AG08395 (cell line): Measurements from ENCODE around the gene ACTN2.
"Not testable (repeated sequence)": the region's sequence is repeated elsewhere in the genome, so short reads cannot be mapped to it uniquely, and the experiment has no call there.

Experiments
- DNase-seq: peaks from one replicate; pipeline ENCODE4 v3.0.0; 2012; ENCODE audit warnings: mixed read lengths, low spot score

ACTN2 gene

GRCh38 chr1:236685917-236686814, at the start of gene ACTN2:
Gene ACTN2 (plus strand): TSS chr1:236686499. CDS start chr1:236686674, 175 bp downstream.
- DNase-seq, result peak; percentile 20

GRCh38 chr1:236638945-236639344, 47.4 kb upstream of the ACTN2 start:
- no peak for DNase-seq

- no peak for DNase-seq
These were observed 46.6 kb upstream of the ACTN2 start for GRCh38 chr1:236639686-236640085.

- DNase-seq, result no peak
These were observed 43.5 kb upstream of the ACTN2 start for GRCh38 chr1:236642763-236643162.

GRCh38 chr1:236645016-236645680, 41.2 kb upstream of the ACTN2 start:
- no peak for DNase-seq

- no peak for DNase-seq
These were observed 31.8 kb upstream of the ACTN2 start for GRCh38 chr1:236654511-236654910.

GRCh38 chr1:236654957-236655356, 31.3 kb upstream of the ACTN2 start:
- no peak for DNase-seq

GRCh38 chr1:236657398-236657797, 28.9 kb upstream of the ACTN2 start:
- no peak for DNase-seq

- no peak for DNase-seq
These were observed 26.3 kb upstream of the ACTN2 start for GRCh38 chr1:236659792-236660587.

- DNase-seq, result no peak
These were observed 22.4 kb upstream of the ACTN2 start for GRCh38 chr1:236663934-236664333.

GRCh38 chr1:236668909-236669308, 17.4 kb upstream of the ACTN2 start:
- not testable (repeated sequence) for DNase-seq

- DNase-seq, result no peak
These were observed 16.2 kb upstream of the ACTN2 start for GRCh38 chr1:236670060-236670459.

GRCh38 chr1:236673289-236673919, 12.9 kb upstream of the ACTN2 start:
- DNase-seq, result no peak

GRCh38 chr1:236677641-236678235, 8.6 kb upstream of the ACTN2 start:
- no peak for DNase-seq

GRCh38 chr1:236681219-236681618, 5.1 kb upstream of the ACTN2 start:
- DNase-seq, result no peak

- no peak for DNase-seq
These were observed 938 bp upstream of the ACTN2 start for GRCh38 chr1:236685205-236685916.

- DNase-seq, result no peak
These were observed 489 bp downstream of the ACTN2 start for GRCh38 chr1:236686815-236687160.

- no peak for DNase-seq
These were observed 974 bp downstream of the ACTN2 start for GRCh38 chr1:236687273-236687672.

- no peak for DNase-seq
These were observed 2.4 kb downstream of the ACTN2 start for GRCh38 chr1:236688705-236689104.

- DNase-seq, result no peak
These were observed 3.6 kb downstream of the ACTN2 start for GRCh38 chr1:236689713-236690569.
